HL-60 (cell line): ENCODE data around the gene HAL.

Experiments used
- DNase-seq, 2 experiments: peaks; one replicate each; pipeline ENCODE4 v3.0.0-alpha.2; 2010 to 2020; ENCODE audit warnings: low read depth in 1 of 2, low spot score in 1 of 2
- H3K27ac ChIP-seq: fragments of 250-450 bp; sonication (Bioruptor Pico); replicated peaks from 2 replicates; pipeline ENCODE4 v1.5.1; 2020; ENCODE audit warnings: mild to moderate bottlenecking, moderate library complexity
- H3K27me3 ChIP-seq: fragments of 250-450 bp; sonication (Bioruptor Pico); 2 replicates; pipeline ENCODE4 v1.5.1; 2021; ENCODE audit warnings: mild to moderate bottlenecking, moderate library complexity; ENCODE audit not compliant: insufficient read depth, poor library complexity, severe bottlenecking
- H3K4me3 ChIP-seq: replicated peaks from 2 replicates; pipeline ENCODE4 v1.5.1; 2011; ENCODE audit warnings: mild to moderate bottlenecking, control low read depth, low read length; ENCODE audit not compliant: insufficient read depth
- CTCF ChIP-seq: IDR thresholded peaks from one replicate; pipeline ENCODE4 v1.5.1; 2011; ENCODE audit warnings: low read length, control low read depth, inconsistent platforms; ENCODE audit not compliant: insufficient read depth
- GABPA ChIP-seq: IDR thresholded peaks from 2 replicates; pipeline ENCODE4 v1.6.1; 2012; ENCODE audit warnings: low read depth
- POLR2AphosphoS5 ChIP-seq: IDR thresholded peaks from 2 replicates; pipeline ENCODE4 v1.6.1; 2012; ENCODE audit warnings: low read depth
- REST ChIP-seq: IDR thresholded peaks from 2 replicates; pipeline ENCODE4 v1.6.1; 2012; ENCODE audit warnings: low read depth; ENCODE audit not compliant: insufficient replicate concordance
- SPI1 ChIP-seq: IDR thresholded peaks from 2 replicates; pipeline ENCODE4 v1.6.1; 2012; ENCODE audit warnings: low read depth, mild to moderate bottlenecking, borderline replicate concordance

HAL gene

GRCh38 chr12:95993907-95994306 lies 2.2 kb downstream of the HAL start:
- Histone ChIP-seq H3K27me3 (no peaks in the 10 kb centered on the region), H3K27ac (no peak overlapping the region), H3K4me3 (no peak overlapping the region)
- no peak for DNase-seq
- TF ChIP-seq REST (no peak), SPI1 (no peak), POLR2AphosphoS5 (no peak), GABPA (no peak), CTCF (no peak)

GRCh38 chr12:95990136-95990535 lies 6.0 kb downstream of the HAL start:
- Histone ChIP-seq H3K4me3 (no peak overlapping the region), H3K27ac (no peak overlapping the region), H3K27me3 (no peaks in the 10 kb centered on the region)
- no peak for DNase-seq
- no peak for TF ChIP-seq CTCF
- no peak for TF ChIP-seq POLR2AphosphoS5

GRCh38 chr12:95989504-95990123 lies 6.5 kb downstream of the HAL start:
- no peak overlapping the region for H3K4me3 ChIP-seq
- H3K27ac ChIP-seq: no peak overlapping the region
- H3K27me3 ChIP-seq: no peaks in the 10 kb centered on the region
- no peak for DNase-seq
- no peak for TF ChIP-seq CTCF
- no peak for TF ChIP-seq GABPA
- no peak for TF ChIP-seq POLR2AphosphoS5
- no peak for TF ChIP-seq REST
- TF ChIP-seq SPI1: no peak
